SK-N-SH treated with all-trans-retinoic acid at 6 μM for 48 hours (cell line): Measurements from ENCODE around the gene PPP4R4.

Source experiments
- CREB5 ChIP-seq: fragments of 250-450 bp; sonication (Bioruptor Pico); IDR thresholded peaks from 2 replicates; pipeline ENCODE4 v1.5.1; 2020; ENCODE audit warnings: low read depth, mild to moderate bottlenecking, moderate library complexity
- OSR1 ChIP-seq: fragments of 250-450 bp; sonication (Bioruptor Pico); IDR thresholded peaks from 2 replicates; pipeline ENCODE4 v1.8.0; 2022; ENCODE audit warnings: moderate library complexity, mild to moderate bottlenecking, inconsistent platforms
- RARB ChIP-seq: fragments of 250-450 bp; sonication (Bioruptor Pico); IDR thresholded peaks from 2 replicates; pipeline ENCODE4 v1.8.0; 2021; ENCODE audit warnings: mild to moderate bottlenecking, moderate library complexity
- ZFP3 ChIP-seq: fragments of 250-450 bp; sonication (Bioruptor Pico); IDR thresholded peaks from 2 replicates; pipeline ENCODE4 v1.5.0; 2020; ENCODE audit warnings: mild to moderate bottlenecking, moderate library complexity

GRCh38 chr14:94293578-94293924, 119.4 kb downstream of the PPP4R4 start:
- no peak for TF ChIP-seq CREB5
- TF ChIP-seq RARB, result no peak
- TF ChIP-seq OSR1, result no peak
- TF ChIP-seq ZFP3 (CRISPR knock-in tag), result no peak
